Measurements from ENCODE around the gene SULT1A1.

SULT1A1 gene

GRCh38 chr16:28563218-28563617, 46.6 kb downstream of the SULT1A1 start:
- Histone ChIP-seq H3K4me2 (ENCODE audit: low read length) (no peak overlapping the region), H3K9me2 (ENCODE audit: low read depth, low read length) (no peaks in the 10 kb centered on the region), H3K9me3 (ENCODE audit: low read length) (peaks cover 7% of the 10 kb centered on the region; the same call in 1 of the 2 replicates), H3K9ac (ENCODE audit: low read length) (no peak overlapping the region), H3K79me2 (ENCODE audit: insufficient read depth, low read length) (no peaks in the 10 kb centered on the region), H3F3A (ENCODE audit: insufficient read depth, low read length) (no peaks in the 10 kb centered on the region), H2AFZ (ENCODE audit: low read length) (no peak overlapping the region), H3K4me3 (ENCODE audit: low read depth, low read length, poor library complexity, severe bottlenecking) (no peak overlapping the region), H4K20me1 (ENCODE audit: insufficient read depth, low read length) (no peaks in the 10 kb centered on the region), H3K27me3 (ENCODE audit: insufficient read depth, low read length) (no peaks in the 10 kb centered on the region), H3K4me1 (ENCODE audit: insufficient read depth, low read length, severe bottlenecking) (no peaks in the 10 kb centered on the region), H3K36me3 (ENCODE audit: insufficient read depth, low read length) (peaks cover 24% of the 10 kb centered on the region), H3K27ac (ENCODE audit: low read depth, low read length, poor library complexity, severe bottlenecking) (no peak overlapping the region)
- TF ChIP-seq EZH2 (IDR thresholded peaks at IDR 0.05; ENCODE audit: borderline replicate concordance, low read length) = no peak
- no peak for TF ChIP-seq CTCF (IDR thresholded peaks at IDR 0.05; ENCODE audit: low read length)

GRCh38 chr16:28562199-28562598, 47.6 kb downstream of the SULT1A1 start:
- no peaks in the 10 kb centered on the region for H3K9me2 ChIP-seq (ENCODE audit: low read depth, low read length)
- H4K20me1 ChIP-seq (ENCODE audit: insufficient read depth, low read length) = no peaks in the 10 kb centered on the region
- no peak overlapping the region for H3K4me3 ChIP-seq (ENCODE audit: low read depth, low read length, poor library complexity, severe bottlenecking)
- H2AFZ ChIP-seq (ENCODE audit: low read length) = no peak overlapping the region
- H3K9me3 ChIP-seq (ENCODE audit: low read length) = peaks cover 2% of the 10 kb centered on the region; the same call in 1 of the 2 replicates
- no peaks in the 10 kb centered on the region for H3K27me3 ChIP-seq (ENCODE audit: insufficient read depth, low read length)
- H3K79me2 ChIP-seq (ENCODE audit: insufficient read depth, low read length) = no peaks in the 10 kb centered on the region
- no peak overlapping the region for H3K27ac ChIP-seq (ENCODE audit: low read depth, low read length, poor library complexity, severe bottlenecking)
- peaks cover 22% of the 10 kb centered on the region for H3K36me3 ChIP-seq (ENCODE audit: insufficient read depth, low read length)
- no peak overlapping the region for H3K9ac ChIP-seq (ENCODE audit: low read length)
- H3K4me1 ChIP-seq (ENCODE audit: insufficient read depth, low read length, severe bottlenecking) = no peaks in the 10 kb centered on the region
- no peak overlapping the region for H3K4me2 ChIP-seq (ENCODE audit: low read length)
- no peaks in the 10 kb centered on the region for H3F3A ChIP-seq (ENCODE audit: insufficient read depth, low read length)
- no peak for TF ChIP-seq EZH2 (IDR thresholded peaks at IDR 0.05; ENCODE audit: borderline replicate concordance, low read length)
- no peak for TF ChIP-seq CTCF (IDR thresholded peaks at IDR 0.05; ENCODE audit: low read length)

- Histone ChIP-seq H3K9ac (ENCODE audit: low read length) (no peak overlapping the region), H3F3A (ENCODE audit: insufficient read depth, low read length) (no peaks in the 10 kb centered on the region), H3K27me3 (ENCODE audit: insufficient read depth, low read length) (no peaks in the 10 kb centered on the region), H3K79me2 (ENCODE audit: insufficient read depth, low read length) (no peaks in the 10 kb centered on the region), H3K4me2 (ENCODE audit: low read length) (no peak overlapping the region), H4K20me1 (ENCODE audit: insufficient read depth, low read length) (no peaks in the 10 kb centered on the region), H3K9me2 (ENCODE audit: low read depth, low read length) (no peaks in the 10 kb centered on the region), H3K27ac (ENCODE audit: low read depth, low read length, poor library complexity, severe bottlenecking) (no peak overlapping the region), H2AFZ (ENCODE audit: low read length) (no peak overlapping the region), H3K4me1 (ENCODE audit: insufficient read depth, low read length, severe bottlenecking) (no peaks in the 10 kb centered on the region), H3K36me3 (ENCODE audit: insufficient read depth, low read length) (peaks cover 21% of the 10 kb centered on the region), H3K4me3 (ENCODE audit: low read depth, low read length, poor library complexity, severe bottlenecking) (no peak overlapping the region), H3K9me3 (ENCODE audit: low read length) (no peaks in the 10 kb centered on the region)
- TF ChIP-seq CTCF (IDR thresholded peaks at IDR 0.05; ENCODE audit: low read length) (no peak), EZH2 (IDR thresholded peaks at IDR 0.05; ENCODE audit: borderline replicate concordance, low read length) (no peak)
Measured at GRCh38 chr16:28561557-28562187, 48.2 kb downstream of the SULT1A1 start.
